ENCODE results near the gene EPHB1.

EPHB1 gene

DNA sequence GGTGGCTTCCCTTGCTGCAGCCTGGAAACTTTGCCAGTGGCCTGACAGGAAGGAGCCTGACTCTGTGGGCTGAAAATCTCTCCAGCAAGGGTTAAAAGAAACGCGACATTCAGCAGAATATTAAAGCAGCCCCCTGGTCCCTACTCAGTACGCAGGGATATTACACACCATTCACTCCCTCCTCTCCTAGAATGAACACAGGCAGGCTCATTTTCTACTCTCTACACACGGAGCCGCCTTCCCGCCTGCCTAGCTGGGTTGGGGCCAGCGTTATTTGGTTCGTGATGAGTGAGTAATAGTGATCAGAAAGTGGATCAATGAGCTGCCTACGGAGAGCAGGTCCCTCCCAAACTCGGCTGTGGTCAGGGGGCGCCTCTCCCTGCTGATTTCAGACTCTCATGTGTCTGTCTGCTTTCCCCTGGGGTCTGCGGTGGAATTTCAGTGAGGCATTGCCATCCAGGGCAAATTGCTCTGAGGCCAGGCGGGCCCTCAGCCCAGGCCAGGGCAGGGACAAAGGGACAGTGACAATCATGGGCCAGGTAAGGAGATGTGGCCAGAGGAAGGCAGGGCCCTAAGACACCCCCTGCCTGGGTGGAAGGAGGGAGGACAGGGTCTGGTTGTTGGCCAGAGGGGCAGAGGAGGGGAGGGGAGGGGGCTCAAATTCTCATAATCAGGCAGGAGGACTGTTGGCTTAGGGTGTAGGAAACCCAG, 2.8 kb downstream of the EPHB1 start:
- TF ChIP-seq, protein P1, sequence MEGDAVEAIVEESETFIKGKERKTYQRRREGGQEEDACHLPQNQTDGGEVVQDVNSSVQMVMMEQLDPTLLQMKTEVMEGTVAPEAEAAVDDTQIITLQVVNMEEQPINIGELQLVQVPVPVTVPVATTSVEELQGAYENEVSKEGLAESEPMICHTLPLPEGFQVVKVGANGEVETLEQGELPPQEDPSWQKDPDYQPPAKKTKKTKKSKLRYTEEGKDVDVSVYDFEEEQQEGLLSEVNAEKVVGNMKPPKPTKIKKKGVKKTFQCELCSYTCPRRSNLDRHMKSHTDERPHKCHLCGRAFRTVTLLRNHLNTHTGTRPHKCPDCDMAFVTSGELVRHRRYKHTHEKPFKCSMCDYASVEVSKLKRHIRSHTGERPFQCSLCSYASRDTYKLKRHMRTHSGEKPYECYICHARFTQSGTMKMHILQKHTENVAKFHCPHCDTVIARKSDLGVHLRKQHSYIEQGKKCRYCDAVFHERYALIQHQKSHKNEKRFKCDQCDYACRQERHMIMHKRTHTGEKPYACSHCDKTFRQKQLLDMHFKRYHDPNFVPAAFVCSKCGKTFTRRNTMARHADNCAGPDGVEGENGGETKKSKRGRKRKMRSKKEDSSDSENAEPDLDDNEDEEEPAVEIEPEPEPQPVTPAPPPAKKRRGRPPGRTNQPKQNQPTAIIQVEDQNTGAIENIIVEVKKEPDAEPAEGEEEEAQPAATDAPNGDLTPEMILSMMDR (IDR thresholded peaks at IDR 0.05; ENCODE audit: borderline replicate concordance, control extremely low read depth, extremely low read depth, insufficient read depth, missing control alignments) = no peak
- DNase-seq (ENCODE audit: low spot score) = no peak
- in situ Hi-C loops (cut with MboI; ENCODE audit: low sequenced_read_pairs, unreplicated experiment) = loop anchor here (25.0 kb wide), 2 partner anchors 714 to 1064 kb away; no protein-coding TSS in a partner anchor

GRCh38 chr3:134798681-134799311, 3.7 kb downstream of the EPHB1 start:
- DNase-seq (ENCODE audit: low spot score) = no peak
- in situ Hi-C loops (cut with MboI; ENCODE audit: low sequenced_read_pairs, unreplicated experiment) = loop anchor here (25.0 kb wide), 2 partner anchors 714 to 1064 kb away; no protein-coding TSS in a partner anchor
- TF ChIP-seq, protein P1 (IDR thresholded peaks at IDR 0.05; ENCODE audit: borderline replicate concordance, control extremely low read depth, extremely low read depth, insufficient read depth, missing control alignments) = no peak

DNA sequence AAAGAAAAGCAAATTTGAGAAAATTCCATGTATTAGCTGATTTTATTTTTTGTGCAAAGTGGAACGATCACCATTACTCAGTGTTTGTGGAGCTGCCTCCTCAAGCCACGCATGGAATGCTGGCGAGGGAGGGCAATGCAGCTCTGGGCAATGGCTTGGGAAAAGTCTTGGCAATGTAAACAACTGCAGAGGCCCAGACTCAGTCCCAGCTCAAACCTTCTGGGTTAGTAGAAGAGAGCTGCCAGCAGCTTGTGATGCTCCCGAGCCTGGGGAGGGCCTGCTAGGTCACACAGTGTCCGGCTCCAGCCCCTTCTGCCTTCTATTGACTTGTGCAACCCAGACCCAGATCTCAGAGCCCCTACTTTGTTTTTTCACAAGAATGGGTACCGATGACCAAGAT, 4.3 kb downstream of the EPHB1 start:
- TF ChIP-seq, protein P1 (IDR thresholded peaks at IDR 0.05; ENCODE audit: borderline replicate concordance, control extremely low read depth, extremely low read depth, insufficient read depth, missing control alignments) = no peak
- in situ Hi-C loops (cut with MboI; ENCODE audit: low sequenced_read_pairs, unreplicated experiment) = loop anchor here (25.0 kb wide), 2 partner anchors 713 to 1063 kb away; no protein-coding TSS in a partner anchor
- DNase-seq (ENCODE audit: low spot score) = no peak

- no peak for DNase-seq (ENCODE audit: low spot score)
- TF ChIP-seq, protein P1 (IDR thresholded peaks at IDR 0.05; ENCODE audit: borderline replicate concordance, control extremely low read depth, extremely low read depth, insufficient read depth, missing control alignments) = no peak
- in situ Hi-C loops (cut with MboI; ENCODE audit: low sequenced_read_pairs, unreplicated experiment) = no loop called here
Measured at GRCh38 chr3:134801204-134801958, 6.3 kb downstream of the EPHB1 start.

GRCh38 chr3:134802428-134803050, 7.5 kb downstream of the EPHB1 start:
- in situ Hi-C loops (cut with MboI; ENCODE audit: low sequenced_read_pairs, unreplicated experiment) = no loop called here
- no peak for DNase-seq (ENCODE audit: low spot score)
- TF ChIP-seq, protein P1 (IDR thresholded peaks at IDR 0.05; ENCODE audit: borderline replicate concordance, control extremely low read depth, extremely low read depth, insufficient read depth, missing control alignments) = no peak

DNA sequence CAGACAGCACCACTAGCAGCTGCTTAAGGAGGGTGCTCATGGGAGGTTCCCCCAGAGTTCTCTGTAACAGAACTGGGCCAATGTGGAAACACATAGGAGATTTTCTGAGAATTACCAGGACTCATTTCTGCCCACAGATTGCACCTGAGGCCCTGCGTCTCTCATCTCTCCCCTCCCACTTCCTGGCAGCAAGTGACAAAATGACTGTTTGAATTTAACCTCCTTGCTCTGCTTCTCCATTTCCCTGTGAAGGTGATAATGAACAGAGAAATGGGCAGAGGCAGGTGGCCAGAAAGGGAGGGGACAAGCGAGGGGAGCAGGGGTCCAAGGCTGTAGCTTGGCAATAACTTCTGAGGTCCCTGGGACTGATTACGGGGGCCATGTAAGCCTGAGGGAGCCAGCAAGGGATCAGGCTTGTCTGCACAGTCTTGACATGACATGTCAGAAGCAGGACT, 8.0 kb downstream of the EPHB1 start:
- TF ChIP-seq, protein P1 (IDR thresholded peaks at IDR 0.05; ENCODE audit: borderline replicate concordance, control extremely low read depth, extremely low read depth, insufficient read depth, missing control alignments) = no peak
- in situ Hi-C loops (cut with MboI; ENCODE audit: low sequenced_read_pairs, unreplicated experiment) = no loop called here
- DNase-seq (ENCODE audit: low spot score) = no peak

All from GM13976 (cell line).